Neural progenitor cell (in vitro differentiated cells): ENCODE results near the gene MOB2. TPM values are rescaled to one million over a fixed set of nuclear protein-coding genes. Genes with fewer than 3 reads are reported as not detected.

Experiments used
- DNase-seq: peaks from one replicate; pipeline ENCODE4 v3.0.0-alpha.2; 2016; ENCODE audit warnings: low spot score
- H2AFZ ChIP-seq: fragments of 200-600 bp; sonication (generic); replicated peaks from 2 replicates; pipeline ENCODE4 v1.6.1; 2016; ENCODE audit warnings: antibody characterized with exemption
- H3F3A ChIP-seq: fragments of 200-600 bp; sonication (generic); 2 replicates; pipeline ENCODE4 v1.6.1; 2016; ENCODE audit warnings: antibody characterized with exemption, low read depth
- H3K27ac ChIP-seq: fragments of 200-600 bp; sonication (generic); 2 replicates; pipeline ENCODE4 v1.5.1; 2016; ENCODE audit warnings: mild to moderate bottlenecking
- H3K27me3 ChIP-seq: fragments of 200-600 bp; sonication (generic); 2 replicates; pipeline ENCODE4 v1.6.1; 2016; ENCODE audit warnings: mild to moderate bottlenecking, moderate library complexity
- H3K36me3 ChIP-seq: fragments of 200-600 bp; sonication (generic); 2 replicates; pipeline ENCODE4 v1.5.1; 2016
- H3K4me1 ChIP-seq: fragments of 200-600 bp; sonication (generic); 2 replicates; pipeline ENCODE4 v1.6.1; 2016; ENCODE audit warnings: mixed run types
- H3K4me2 ChIP-seq: fragments of 200-600 bp; sonication (generic); 2 replicates; pipeline ENCODE4 v1.6.1; 2016
- H3K4me3 ChIP-seq: fragments of 200-600 bp; sonication (generic); 2 replicates; pipeline ENCODE4 v1.5.1; 2016
- H3K79me2 ChIP-seq: fragments of 200-600 bp; sonication (generic); 2 replicates; pipeline ENCODE4 v1.6.1; 2016; ENCODE audit warnings: low read depth
- H3K9ac ChIP-seq: fragments of 200-600 bp; sonication (generic); 2 replicates; pipeline ENCODE4 v1.6.1; 2016
- H3K9me3 ChIP-seq: fragments of 200-600 bp; sonication (generic); 2 replicates; pipeline ENCODE4 v1.5.1; 2016; ENCODE audit warnings: low read depth
- H4K20me1 ChIP-seq: fragments of 200-600 bp; sonication (generic); 2 replicates; pipeline ENCODE4 v1.6.1; 2016; ENCODE audit warnings: low read depth
- H3K27ac Mint-ChIP-seq: 3 replicates; pipeline ENCODE4 v1.8.0; 2021; ENCODE audit warnings: mixed read lengths
- H3K27me3 Mint-ChIP-seq: 2 replicates; pipeline ENCODE4 v1.8.0; 2022; ENCODE audit warnings: low read depth, mild to moderate bottlenecking, inconsistent platforms, moderate library complexity, mixed read lengths; ENCODE audit not compliant: insufficient read depth
- H3K36me3 Mint-ChIP-seq: 3 replicates; pipeline ENCODE4 v1.8.0; 2021; ENCODE audit warnings: mixed read lengths
- H3K4me1 Mint-ChIP-seq: 3 replicates; pipeline ENCODE4 v1.8.0; 2021; ENCODE audit warnings: mixed read lengths
- H3K4me3 Mint-ChIP-seq: 3 replicates; pipeline ENCODE4 v1.8.0; 2021; ENCODE audit warnings: mild to moderate bottlenecking, moderate library complexity, mixed read lengths
- H3K9me3 Mint-ChIP-seq: 3 replicates; pipeline ENCODE4 v1.8.0; 2020; ENCODE audit warnings: mixed read lengths
- EZH2 ChIP-seq: fragments of 200-600 bp; sonication (generic); IDR thresholded peaks from 2 replicates; pipeline ENCODE4 v1.6.1; 2017; ENCODE audit warnings: antibody characterized with exemption, mild to moderate bottlenecking, moderate library complexity
- EZH2phosphoT487 ChIP-seq: fragments of 200-600 bp; sonication (generic); IDR thresholded peaks from 2 replicates; pipeline ENCODE4 v1.6.1; 2017; ENCODE audit warnings: antibody characterized with exemption
- total RNA-seq: library from RNA; depleted of rRNA; stranded (reverse); fragments of >200 nt; gene quantifications from 2 replicates; pipeline ENCODE4 v1.2.3, GENCODE V29; 2015; ENCODE audit warnings: low replicate concordance
- TF ChIP-seq, protein P1 (sequence below): fragments of 200-600 bp; sonication (generic); IDR thresholded peaks from 2 replicates; pipeline ENCODE4 v1.5.1; 2017; ENCODE audit warnings: antibody characterized with exemption, mild to moderate bottlenecking

MOB2 gene
- total RNA-seq, 1 donor from 2014 or later, result 8.0 TPM

GRCh38 chr11:1507381-1508140 lies 21.0 kb upstream of the MOB2 start:
- Mint-ChIP-seq H3K36me3 (no peaks in the 10 kb centered on the region), H3K9me3 (no peaks in the 10 kb centered on the region), H3K27me3 (peaks cover 2% of the 10 kb centered on the region), H3K4me1 (peaks cover 21% of the 10 kb centered on the region), H3K4me3 (no peak overlapping the region), H3K27ac (peak overlapping the region; percentile 42)
- Histone ChIP-seq H2AFZ (no peak overlapping the region), H3K4me2 (peak overlapping the region; percentile 16), H3K79me2 (peaks cover 26% of the 10 kb centered on the region), H4K20me1 (peaks cover 69% of the 10 kb centered on the region), H3K4me3 (no peak overlapping the region), H3K36me3 (no peaks in the 10 kb centered on the region), H3K27me3 (no peaks in the 10 kb centered on the region), H3K9me3 (no peaks in the 10 kb centered on the region), H3K4me1 (peaks cover 13% of the 10 kb centered on the region), H3K9ac (no peak overlapping the region), H3K27ac (no peak overlapping the region), H3F3A (peaks cover 9% of the 10 kb centered on the region)
- no peak for TF ChIP-seq EZH2
- TF ChIP-seq, protein P1, sequence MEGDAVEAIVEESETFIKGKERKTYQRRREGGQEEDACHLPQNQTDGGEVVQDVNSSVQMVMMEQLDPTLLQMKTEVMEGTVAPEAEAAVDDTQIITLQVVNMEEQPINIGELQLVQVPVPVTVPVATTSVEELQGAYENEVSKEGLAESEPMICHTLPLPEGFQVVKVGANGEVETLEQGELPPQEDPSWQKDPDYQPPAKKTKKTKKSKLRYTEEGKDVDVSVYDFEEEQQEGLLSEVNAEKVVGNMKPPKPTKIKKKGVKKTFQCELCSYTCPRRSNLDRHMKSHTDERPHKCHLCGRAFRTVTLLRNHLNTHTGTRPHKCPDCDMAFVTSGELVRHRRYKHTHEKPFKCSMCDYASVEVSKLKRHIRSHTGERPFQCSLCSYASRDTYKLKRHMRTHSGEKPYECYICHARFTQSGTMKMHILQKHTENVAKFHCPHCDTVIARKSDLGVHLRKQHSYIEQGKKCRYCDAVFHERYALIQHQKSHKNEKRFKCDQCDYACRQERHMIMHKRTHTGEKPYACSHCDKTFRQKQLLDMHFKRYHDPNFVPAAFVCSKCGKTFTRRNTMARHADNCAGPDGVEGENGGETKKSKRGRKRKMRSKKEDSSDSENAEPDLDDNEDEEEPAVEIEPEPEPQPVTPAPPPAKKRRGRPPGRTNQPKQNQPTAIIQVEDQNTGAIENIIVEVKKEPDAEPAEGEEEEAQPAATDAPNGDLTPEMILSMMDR, result no peak
- no peak for TF ChIP-seq EZH2phosphoT487
- no peak for DNase-seq

GRCh38 chr11:1506981-1507380 lies 20.4 kb upstream of the MOB2 start:
- Histone ChIP-seq H3K4me3 (no peak overlapping the region), H3K27me3 (no peaks in the 10 kb centered on the region), H3K79me2 (peaks cover 26% of the 10 kb centered on the region), H3K36me3 (no peaks in the 10 kb centered on the region), H3K27ac (no peak overlapping the region), H3K4me2 (no peak overlapping the region), H2AFZ (no peak overlapping the region), H3K9me3 (no peaks in the 10 kb centered on the region), H3K4me1 (peaks cover 13% of the 10 kb centered on the region), H3K9ac (no peak overlapping the region), H4K20me1 (peaks cover 64% of the 10 kb centered on the region), H3F3A (peaks cover 3% of the 10 kb centered on the region)
- H3K27me3 Mint-ChIP-seq, result peaks cover 2% of the 10 kb centered on the region
- no peak overlapping the region for H3K4me3 Mint-ChIP-seq
- H3K36me3 Mint-ChIP-seq, result no peaks in the 10 kb centered on the region
- H3K4me1 Mint-ChIP-seq, result peaks cover 21% of the 10 kb centered on the region
- TF ChIP-seq EZH2 (no peak), EZH2phosphoT487 (no peak)
- TF ChIP-seq, protein P1, result no peak
- no peak overlapping the region for H3K27ac Mint-ChIP-seq
- no peaks in the 10 kb centered on the region for H3K9me3 Mint-ChIP-seq
- DNase-seq, result no peak

GRCh38 chr11:1505480-1505879 lies 18.9 kb upstream of the MOB2 start:
- peaks cover 21% of the 10 kb centered on the region for H3K4me1 Mint-ChIP-seq
- H2AFZ ChIP-seq, result no peak overlapping the region
- H3K27me3 ChIP-seq, result no peaks in the 10 kb centered on the region
- no peaks in the 10 kb centered on the region for H3K36me3 Mint-ChIP-seq
- no peak overlapping the region for H3K9ac ChIP-seq
- peak; percentile 45 for DNase-seq
- no peaks in the 10 kb centered on the region for H3K36me3 ChIP-seq
- H3K27me3 Mint-ChIP-seq, result peaks cover 2% of the 10 kb centered on the region
- H3K4me2 ChIP-seq, result no peak overlapping the region
- no peaks in the 10 kb centered on the region for H3K9me3 ChIP-seq
- no peak overlapping the region for H3K27ac Mint-ChIP-seq
- no peaks in the 10 kb centered on the region for H3K9me3 Mint-ChIP-seq
- H3K4me1 ChIP-seq, result peaks cover 13% of the 10 kb centered on the region
- peaks cover 26% of the 10 kb centered on the region for H3K79me2 ChIP-seq
- no peak overlapping the region for H3K4me3 ChIP-seq
- H3F3A ChIP-seq, result no peaks in the 10 kb centered on the region
- H3K4me3 Mint-ChIP-seq, result no peak overlapping the region
- peaks cover 55% of the 10 kb centered on the region for H4K20me1 ChIP-seq
- no peak overlapping the region for H3K27ac ChIP-seq
- no peak for TF ChIP-seq EZH2
- no peak for TF ChIP-seq EZH2phosphoT487
- TF ChIP-seq, protein P1, result peak; percentile 43
